ENCODE measurements around the gene RCL1.
A peak's percentile ranks its signal among the peaks of the same experiment; 100 is the strongest.
"Not testable (repeated sequence)": the region's sequence is repeated elsewhere in the genome, so short reads cannot be mapped to it uniquely, and the experiment has no call there.

The RCL1 gene

GRCh38 chr9:4890242-4890641 is 97.5 kb downstream of the RCL1 start:
- no peak for DNase-seq

GRCh38 chr9:4890929-4891328 is 98.2 kb downstream of the RCL1 start:
- no peak for DNase-seq

GRCh38 chr9:4891674-4892073 is 98.9 kb downstream of the RCL1 start:
- no peak for DNase-seq

GRCh38 chr9:4892501-4893194 is 99.9 kb downstream of the RCL1 start:
- no peak for DNase-seq

- DNase-seq, result no peak
These were observed 101.3 kb downstream of the RCL1 start for GRCh38 chr9:4894076-4894475.

GRCh38 chr9:4899853-4900252 is 107.1 kb downstream of the RCL1 start:
- not testable (repeated sequence) for DNase-seq

GRCh38 chr9:4901401-4902134 is 108.8 kb downstream of the RCL1 start:
- peak; percentile 25 for DNase-seq

GRCh38 chr9:4902135-4902475 is 109.4 kb downstream of the RCL1 start:
- DNase-seq, result no peak

GRCh38 chr9:4904322-4905134 is 111.8 kb downstream of the RCL1 start:
- no peak for DNase-seq

GRCh38 chr9:4905135-4905490 is 112.4 kb downstream of the RCL1 start:
- no peak for DNase-seq
